Spinal cord (tissue), 10 donors: ENCODE results near the gene SEPTIN8. TPM values are rescaled to one million over a fixed set of nuclear protein-coding genes. Genes with fewer than 3 reads are reported as not detected.

Experiments used
- DNase-seq, 6 donors: peaks; one replicate each; pipeline versions ENCODE4 v3.0.0 to v3.0.0-alpha.2; 2013 to 2015; ENCODE audit warnings: low spot score in 6 of 6, low read depth in 4 of 6
- H3K27ac ChIP-seq: one replicate; pipeline ENCODE4 v1.5.1; 2013; ENCODE audit warnings: low read depth, low read length, control low read depth
- H3K27me3 ChIP-seq: one replicate; pipeline ENCODE4 v1.6.1; 2013; ENCODE audit warnings: low read length; ENCODE audit not compliant: control insufficient read depth, insufficient read depth
- H3K36me3 ChIP-seq: one replicate; pipeline ENCODE4 v1.6.1; 2013; ENCODE audit warnings: low read length; ENCODE audit not compliant: control insufficient read depth, insufficient read depth
- H3K4me1 ChIP-seq: one replicate; pipeline ENCODE4 v1.6.1; 2013; ENCODE audit warnings: low read length; ENCODE audit not compliant: control insufficient read depth, insufficient read depth
- H3K4me3 ChIP-seq: one replicate; pipeline ENCODE4 v1.5.1; 2013; ENCODE audit warnings: low read depth, low read length, control low read depth
- H3K9me3 ChIP-seq: one replicate; pipeline ENCODE4 v1.6.1; 2013; ENCODE audit warnings: low read length; ENCODE audit not compliant: control insufficient read depth, insufficient read depth
- WGBS: methylation state at CpG from one replicate; pipeline ENCODE4 v1.1.5; 2013; ENCODE audit warnings: missing lambda C conversion rate; ENCODE audit not compliant: insufficient coverage; 5-methylcytosine and 5-hydroxymethylcytosine counted together
- polyA plus RNA-seq, 2 donors: library from polyadenylated mRNA; unstranded; fragments of 120-200 nt; gene quantifications; one replicate each; pipeline ENCODE4 v1.2.1, GENCODE V29; 2013; ENCODE audit not compliant: insufficient read length in 2 of 2
- total RNA-seq, 2 donors: library from RNA; depleted of rRNA in 1 of 2; stranded (reverse); fragments of 120-200 nt in 1 of 2; fragments of >200 nt in 1 of 2; gene quantifications; one replicate each; pipeline versions ENCODE4 v1.2.3 to v1.2.4, GENCODE V29; 2013 to 2014
- donor health status: healthy.

SEPTIN8 gene
- total and polyA plus RNA-seq, 4 donors: 67.9 to 149 (median 107) TPM

- Histone ChIP-seq H3K27ac (no peak overlapping the region), H3K36me3 (peaks cover 91% of the 10 kb centered on the region), H3K4me1 (peaks cover 11% of the 10 kb centered on the region), H3K4me3 (no peak overlapping the region), H3K27me3 (no peaks in the 10 kb centered on the region), H3K9me3 (no peaks in the 10 kb centered on the region)
- DNase-seq: no peak
- WGBS: 95% methylated on average over 22 of the region's 22 CpGs
Observed at GRCh38 chr5:132761321-132762240, 15.5 kb downstream of the SEPTIN8 start.

- H3K9me3 ChIP-seq: no peaks in the 10 kb centered on the region
- no peak for DNase-seq
- H3K27me3 ChIP-seq: no peaks in the 10 kb centered on the region
- no peak overlapping the region for H3K27ac ChIP-seq
- no peak overlapping the region for H3K4me3 ChIP-seq
- H3K36me3 ChIP-seq: peaks cover 85% of the 10 kb centered on the region
- 97% methylated on average over 20 of the region's 21 CpGs for WGBS
- peaks cover 3% of the 10 kb centered on the region for H3K4me1 ChIP-seq
Observed at GRCh38 chr5:132760601-132761317, 16.3 kb downstream of the SEPTIN8 start.

- Histone ChIP-seq H3K4me1 (no peaks in the 10 kb centered on the region), H3K9me3 (no peaks in the 10 kb centered on the region), H3K27me3 (no peaks in the 10 kb centered on the region), H3K27ac (no peak overlapping the region), H3K4me3 (no peak overlapping the region), H3K36me3 (peaks cover 78% of the 10 kb centered on the region)
- WGBS: 94% methylated on average over 12 of the region's 12 CpGs
- DNase-seq: no peak
Observed at GRCh38 chr5:132760049-132760420, 17.0 kb downstream of the SEPTIN8 start.

GRCh38 chr5:132759114-132760048 lies 17.7 kb downstream of the SEPTIN8 start:
- no peak for DNase-seq
- WGBS: 97% methylated on average over 12 of the region's 13 CpGs
- H3K36me3 ChIP-seq: peaks cover 71% of the 10 kb centered on the region
- H3K27me3 ChIP-seq: no peaks in the 10 kb centered on the region
- H3K4me1 ChIP-seq: no peaks in the 10 kb centered on the region
- no peak overlapping the region for H3K4me3 ChIP-seq
- no peaks in the 10 kb centered on the region for H3K9me3 ChIP-seq
- no peak overlapping the region for H3K27ac ChIP-seq

GRCh38 chr5:132758451-132758850 lies 18.6 kb downstream of the SEPTIN8 start:
- no peak overlapping the region for H3K27ac ChIP-seq

GRCh38 chr5:132756542-132756941 lies 20.5 kb downstream of the SEPTIN8 start:
- H3K27me3 ChIP-seq: no peaks in the 10 kb centered on the region
- H3K4me3 ChIP-seq: no peak overlapping the region
- peaks cover 6% of the 10 kb centered on the region for H3K4me1 ChIP-seq
- H3K27ac ChIP-seq: no peak overlapping the region
- H3K9me3 ChIP-seq: no peaks in the 10 kb centered on the region
- DNase-seq: no peak
- 85% methylated on average over 4 of the region's 5 CpGs for WGBS
- peaks cover 52% of the 10 kb centered on the region for H3K36me3 ChIP-seq

More at GRCh38 chr5:132758451-132758850, 18.6 kb downstream of the SEPTIN8 start:
- peaks cover 3% of the 10 kb centered on the region for H3K4me1 ChIP-seq
- no peak overlapping the region for H3K4me3 ChIP-seq
- H3K36me3 ChIP-seq: peaks cover 65% of the 10 kb centered on the region
- WGBS: 98% methylated on average over 6 of the region's 13 CpGs
- no peaks in the 10 kb centered on the region for H3K27me3 ChIP-seq
- H3K9me3 ChIP-seq: no peaks in the 10 kb centered on the region
- DNase-seq: no peak

- DNase-seq: peak in 2 of 6 donors; percentile 47 to 52
- Histone ChIP-seq H3K4me3 (no peak overlapping the region), H3K9me3 (no peaks in the 10 kb centered on the region), H3K4me1 (peaks cover 6% of the 10 kb centered on the region), H3K27me3 (no peaks in the 10 kb centered on the region), H3K27ac (no peak overlapping the region), H3K36me3 (peaks cover 36% of the 10 kb centered on the region)
Observed at GRCh38 chr5:132754947-132755346, 22.1 kb downstream of the SEPTIN8 start.

GRCh38 chr5:132754111-132754510 lies 22.9 kb downstream of the SEPTIN8 start:
- peak overlapping the region; percentile 48 for H3K27ac ChIP-seq
- H3K4me3 ChIP-seq: no peak overlapping the region
- no peaks in the 10 kb centered on the region for H3K9me3 ChIP-seq
- no peak for DNase-seq
- 95% methylated on average over 4 of the region's 4 CpGs for WGBS
- peaks cover 28% of the 10 kb centered on the region for H3K36me3 ChIP-seq
- H3K27me3 ChIP-seq: no peaks in the 10 kb centered on the region
- H3K4me1 ChIP-seq: peaks cover 6% of the 10 kb centered on the region
